Measurements from ENCODE around the gene TOR1AIP2. TPM values are rescaled to one million over a fixed set of nuclear protein-coding genes. Genes with fewer than 3 reads are reported as not detected.

Gene TOR1AIP2
- total and polyA plus RNA-seq, 2 donors (not counting 3 experiments of a cell fraction or from before 2014, with no cell fraction given), result 18.6 to 101 TPM

GRCh38 chr1:179917601-179918429 is 40.2 kb upstream of the TOR1AIP2 start:
- Histone ChIP-seq H3K4me3 (replicated peaks in 1 of 3; ENCODE audit: insufficient read depth in 1 of 3, low read depth in 1 of 3, low read length in 3 of 3) (no peak overlapping the region), H3K4me2 (ENCODE audit: insufficient read depth, low read length) (no peak overlapping the region), H2AFZ (ENCODE audit: low read depth, low read length) (no peak overlapping the region), H3K4me1 (ENCODE audit: control insufficient read depth, extremely low read depth, insufficient read depth, low read length) (no peaks in the 10 kb centered on the region), H3K27ac (ENCODE audit: insufficient read depth, low read depth, low read length) (no peak overlapping the region), H3K9me3 (replicated peaks; ENCODE audit: control insufficient read depth, insufficient read depth, low read length) (no peaks in the 10 kb centered on the region), H3K9me1 (replicated peaks; ENCODE audit: control insufficient read depth, extremely low read depth, insufficient read depth, low read length) (peaks cover 5% of the 10 kb centered on the region), H3K27me3 (ENCODE audit: control insufficient read depth in 2 of 2, insufficient read depth in 2 of 2, low read length in 2 of 2) (no peaks in the 10 kb centered on the region), H4K20me1 (replicated peaks; ENCODE audit: control insufficient read depth, extremely low read depth, insufficient read depth, low read length) (no peaks in the 10 kb centered on the region), H3K9ac (replicated peaks; ENCODE audit: extremely low read depth, insufficient read depth, low read length) (no peak overlapping the region), H3K79me2 (ENCODE audit: control insufficient read depth, insufficient read depth, low read length) (no peaks in the 10 kb centered on the region), H3K36me3 (ENCODE audit: control insufficient read depth in 2 of 2, extremely low read depth in 1 of 2, insufficient read depth in 2 of 2, low read length in 2 of 2) (peaks cover 9 to 13% of the 10 kb centered on the region in 2 experiments)
- dilution Hi-C loops (cut with MboI; ENCODE audit: extremely low pct_ligation_motif_present, low sequenced_read_pairs), result no loop called here
- no TSS peak for BruUV-seq (replicated peaks)
- CTCF ChIA-PET, result interaction anchor here (1.0 to 2.3 kb wide), 2 partner anchors 8 to 251 kb away, joined by 3 to 9 read pairs; no protein-coding TSS in a partner anchor
- POLR2A ChIA-PET, result no interaction called here
- intact Hi-C loops (cut with micrococcal nuclease), result no loop called here
- no peak for FAIRE-seq
- DNase-seq (ENCODE audit: low read depth, low spot score), result no peak
- no peak for TF ChIP-seq CTCF (IDR thresholded peaks at IDR 0.05; ENCODE audit: extremely low read depth in 1 of 2, insufficient read depth in 1 of 2, low read depth in 1 of 2, low read length in 2 of 2)
- no peak for TF ChIP-seq JUN (IDR thresholded peaks at IDR 0.05; ENCODE audit: borderline replicate concordance, insufficient read depth, insufficient read length, low read depth)
- no peak for TF ChIP-seq GATA2 (IDR thresholded peaks at IDR 0.05; ENCODE audit: insufficient read depth, insufficient read length, low read depth, low read length)
- TF ChIP-seq POLR2A (IDR thresholded peaks at IDR 0.05; ENCODE audit: low read depth, low read length), result no peak
- no peak for TF ChIP-seq FOS (IDR thresholded peaks at IDR 0.05; ENCODE audit: borderline replicate concordance, insufficient read depth, low read length)
- no peak for TF ChIP-seq MYC (IDR thresholded peaks at IDR 0.05; ENCODE audit: low read depth, low read length)
- no peak for TF ChIP-seq EZH2 (IDR thresholded peaks at IDR 0.05; ENCODE audit: borderline replicate concordance, low read depth, low read length, severe bottlenecking)
- no peak for TF ChIP-seq MAX (IDR thresholded peaks at IDR 0.05; ENCODE audit: insufficient read depth, insufficient read length)
- no peak for TF ChIP-seq POLR2AphosphoS5 (IDR thresholded peaks at IDR 0.05; ENCODE audit: insufficient read depth, low read depth, low read length)

Data from endothelial cell of umbilical vein (primary cell).